HUES48 (cell line): ENCODE results near the gene VTA1.
"Not testable (repeated sequence)": the region's sequence is repeated elsewhere in the genome, so short reads cannot be mapped to it uniquely, and the experiment has no call there.

Source experiments
- H3K27ac ChIP-seq: one replicate; pipeline ENCODE4 v1.7.0; 2013; ENCODE audit warnings: low read depth, low read length, inconsistent platforms
- H3K27me3 ChIP-seq: 2 replicates; pipeline ENCODE4 v1.6.1; 2013; ENCODE audit warnings: mild to moderate bottlenecking, low read length; ENCODE audit not compliant: control insufficient read depth, insufficient read depth
- H3K36me3 ChIP-seq: 2 replicates; pipeline ENCODE4 v1.6.1; 2013; ENCODE audit warnings: low read length; ENCODE audit not compliant: control insufficient read depth, insufficient read depth
- H3K4me1 ChIP-seq: 2 replicates; pipeline ENCODE4 v1.6.1; 2013; ENCODE audit warnings: mild to moderate bottlenecking, low read length; ENCODE audit not compliant: control insufficient read depth, insufficient read depth
- H3K4me3 ChIP-seq: 2 replicates; pipeline ENCODE4 v1.5.1; 2013; ENCODE audit warnings: mild to moderate bottlenecking, low read depth, low read length
- H3K9ac ChIP-seq: 2 replicates; pipeline ENCODE4 v1.6.1; 2013; ENCODE audit warnings: mild to moderate bottlenecking, low read depth, low read length, moderate library complexity
- H3K9me3 ChIP-seq: 2 replicates; pipeline ENCODE4 v1.6.1; 2013; ENCODE audit warnings: low read length; ENCODE audit not compliant: control insufficient read depth, insufficient read depth

The VTA1 gene

DNA sequence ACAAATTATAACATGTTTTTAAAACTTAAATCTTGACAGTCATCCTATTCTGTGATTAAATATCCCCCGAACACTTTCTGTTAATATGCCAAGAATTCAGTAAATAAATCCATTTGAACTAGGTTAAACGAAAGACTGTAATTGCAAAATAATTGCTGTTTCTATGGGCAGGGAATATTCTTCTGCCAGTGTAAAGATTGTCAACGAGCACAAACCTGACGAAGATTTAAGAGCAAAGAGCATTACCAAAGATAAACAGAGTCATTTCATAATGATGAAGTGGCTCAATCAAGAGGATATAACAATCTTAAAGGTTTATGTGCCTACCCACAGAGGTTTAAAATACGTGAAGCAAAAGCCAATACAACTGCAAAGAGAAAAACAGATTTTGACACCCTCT lies 78.5 kb downstream of the VTA1 start:
- Histone ChIP-seq H3K36me3 (no peaks in the 10 kb centered on the region), H3K4me3 (no peak overlapping the region), H3K27ac (no peak overlapping the region), H3K4me1 (no peaks in the 10 kb centered on the region), H3K9me3 (no peaks in the 10 kb centered on the region), H3K9ac (no peak overlapping the region), H3K27me3 (no peaks in the 10 kb centered on the region)

GRCh38 chr6:142226731-142227130 lies 79.7 kb downstream of the VTA1 start:
- Histone ChIP-seq H3K4me3 (no peak overlapping the region), H3K36me3 (no peaks in the 10 kb centered on the region), H3K9ac (no peak overlapping the region), H3K27me3 (no peaks in the 10 kb centered on the region), H3K27ac (no peak overlapping the region), H3K4me1 (peaks cover 3% of the 10 kb centered on the region; the same call in 1 of the 2 replicates), H3K9me3 (no peaks in the 10 kb centered on the region)

DNA sequence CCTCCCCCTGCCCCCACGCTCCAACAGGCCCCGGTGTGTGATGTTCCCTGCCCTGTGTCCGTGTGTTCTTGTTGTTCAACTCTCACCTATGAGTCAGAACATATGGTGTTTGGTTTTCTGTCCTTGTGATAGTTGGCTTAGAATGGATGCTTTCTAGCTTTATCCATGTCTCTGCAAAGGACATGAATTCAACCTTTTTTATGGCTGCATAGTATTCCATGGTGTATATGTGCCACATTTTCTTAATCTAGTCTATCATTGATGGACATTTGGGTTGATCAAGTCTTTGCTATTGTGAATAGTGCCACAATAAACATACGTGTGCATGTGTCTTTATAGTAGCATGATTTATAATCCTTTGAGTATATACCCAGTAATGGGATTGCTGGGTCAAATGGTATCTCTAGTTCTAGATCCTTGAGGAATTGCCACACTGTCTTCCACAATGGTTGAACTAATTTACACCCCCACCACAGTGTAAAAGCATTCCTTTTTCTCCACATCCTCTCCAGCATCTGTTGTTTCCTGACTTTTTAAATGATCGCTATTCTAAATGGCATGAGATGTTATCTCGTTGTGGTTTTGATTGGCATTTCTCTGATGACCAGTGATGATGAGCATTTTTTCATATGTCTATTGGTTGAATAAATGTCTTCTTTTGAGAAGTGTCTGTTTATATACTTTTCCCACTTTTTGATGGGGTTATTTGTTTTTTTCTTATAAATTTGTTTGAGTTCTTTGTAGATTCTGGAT lies 82.6 kb downstream of the VTA1 start:
- not testable (repeated sequence) for H3K27ac ChIP-seq, H3K9ac ChIP-seq, H3K36me3 ChIP-seq, H3K27me3 ChIP-seq, H3K4me3 ChIP-seq, H3K9me3 ChIP-seq
- H3K4me1 ChIP-seq: peaks cover 10% of the 10 kb centered on the region; the same call in 1 of the 2 replicates

- H3K27me3 ChIP-seq, H3K9ac ChIP-seq, H3K36me3 ChIP-seq, H3K27ac ChIP-seq, H3K4me3 ChIP-seq, H3K9me3 ChIP-seq: not testable (repeated sequence)
- peaks cover 17% of the 10 kb centered on the region; the same call in 1 of the 2 replicates for H3K4me1 ChIP-seq
These were observed 85.4 kb downstream of the VTA1 start for GRCh38 chr6:142232206-142233044.

DNA sequence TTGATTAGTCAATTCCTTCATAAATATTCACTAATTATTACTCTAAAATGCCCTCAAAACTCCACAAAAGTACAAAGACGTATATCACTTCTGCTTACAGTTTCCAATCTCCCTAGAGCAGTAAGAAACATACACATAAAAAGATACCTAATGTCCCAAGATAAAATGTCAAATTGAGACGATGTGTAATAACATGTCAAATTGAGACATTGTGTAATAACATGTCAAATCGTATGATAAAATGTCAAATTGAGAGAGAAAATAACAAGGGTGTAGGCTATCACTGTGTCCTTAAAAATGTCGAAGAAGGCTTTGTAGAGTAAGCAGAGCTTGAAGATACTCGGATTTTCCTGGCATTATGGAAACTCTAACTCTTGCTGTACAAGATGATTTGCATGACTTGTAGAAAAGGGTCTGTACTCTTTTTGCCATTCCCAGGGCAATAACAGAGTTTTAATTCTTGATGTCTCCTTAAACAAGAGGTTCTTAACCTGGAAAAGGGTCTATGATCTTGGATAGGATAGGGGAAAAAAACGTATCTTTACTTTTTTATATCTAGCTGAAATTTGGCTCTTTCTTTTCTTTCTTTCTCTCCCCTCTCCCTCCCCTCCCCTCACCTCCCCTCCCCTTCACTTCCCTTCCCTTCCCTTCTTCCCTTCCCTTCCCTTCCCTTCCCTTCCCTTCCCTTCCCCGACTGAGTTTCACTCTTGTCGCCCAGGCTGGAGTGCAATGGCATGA lies 87.1 kb downstream of the VTA1 start:
- no peaks in the 10 kb centered on the region for H3K9me3 ChIP-seq
- H3K4me1 ChIP-seq: peaks cover 17% of the 10 kb centered on the region; the same call in 1 of the 2 replicates
- no peaks in the 10 kb centered on the region for H3K36me3 ChIP-seq
- no peaks in the 10 kb centered on the region for H3K27me3 ChIP-seq
- no peak overlapping the region for H3K27ac ChIP-seq
- H3K4me3 ChIP-seq: no peak overlapping the region
- no peak overlapping the region for H3K9ac ChIP-seq

DNA sequence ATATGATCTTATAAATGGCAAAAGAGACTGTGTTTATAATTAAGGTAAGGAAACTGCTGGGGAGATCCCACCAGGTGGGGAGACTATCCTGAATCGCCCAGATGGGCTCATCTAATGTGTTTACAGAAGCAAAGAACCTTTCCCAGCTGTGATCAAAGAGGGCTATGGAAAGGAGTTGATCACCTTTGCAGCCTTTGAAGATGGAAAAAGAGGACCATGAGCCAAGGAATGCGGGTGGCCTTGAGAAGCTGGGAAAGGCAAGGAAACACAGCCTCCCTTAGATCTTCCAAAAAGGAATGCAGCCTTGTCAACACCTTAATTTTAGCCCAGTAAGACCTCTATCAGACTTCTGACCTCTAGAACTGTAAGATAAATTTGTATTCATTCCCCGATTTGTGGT lies 88.2 kb downstream of the VTA1 start:
- H3K27ac ChIP-seq: no peak overlapping the region
- no peak overlapping the region for H3K4me3 ChIP-seq
- H3K27me3 ChIP-seq: no peaks in the 10 kb centered on the region
- peaks cover 17% of the 10 kb centered on the region; the same call in 1 of the 2 replicates for H3K4me1 ChIP-seq
- no peak overlapping the region for H3K9ac ChIP-seq
- H3K36me3 ChIP-seq: no peaks in the 10 kb centered on the region
- H3K9me3 ChIP-seq: no peaks in the 10 kb centered on the region

GRCh38 chr6:142235791-142236190 lies 88.7 kb downstream of the VTA1 start:
- H3K4me3 ChIP-seq: no peak overlapping the region
- H3K9ac ChIP-seq: no peak overlapping the region
- H3K27me3 ChIP-seq: no peaks in the 10 kb centered on the region
- no peaks in the 10 kb centered on the region for H3K36me3 ChIP-seq
- peaks cover 17% of the 10 kb centered on the region; the same call in 1 of the 2 replicates for H3K4me1 ChIP-seq
- no peaks in the 10 kb centered on the region for H3K9me3 ChIP-seq
- no peak overlapping the region for H3K27ac ChIP-seq

DNA sequence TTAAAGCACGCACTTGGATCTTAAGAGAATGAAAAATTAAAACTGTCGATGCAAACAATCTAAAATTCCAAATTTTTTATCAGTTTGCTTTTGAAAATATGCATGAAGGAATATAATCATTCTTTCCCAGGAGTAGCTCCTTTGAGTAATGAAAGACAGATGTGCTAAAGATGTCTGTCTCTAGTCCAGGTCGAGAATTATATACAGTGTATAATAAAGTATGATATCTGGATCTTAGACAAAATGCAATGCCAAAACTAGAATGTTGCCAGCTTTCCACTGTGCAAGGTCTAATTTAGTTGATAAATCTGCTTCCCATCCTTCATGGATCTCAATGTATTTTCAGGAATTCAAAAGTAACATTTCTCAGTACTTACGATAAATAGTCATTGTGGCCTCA lies 89.6 kb downstream of the VTA1 start:
- no peak overlapping the region for H3K4me3 ChIP-seq
- H3K27me3 ChIP-seq: no peaks in the 10 kb centered on the region
- no peak overlapping the region for H3K9ac ChIP-seq
- H3K9me3 ChIP-seq: no peaks in the 10 kb centered on the region
- no peaks in the 10 kb centered on the region for H3K36me3 ChIP-seq
- H3K4me1 ChIP-seq: peaks cover 14% of the 10 kb centered on the region; the same call in 1 of the 2 replicates
- no peak overlapping the region for H3K27ac ChIP-seq

DNA sequence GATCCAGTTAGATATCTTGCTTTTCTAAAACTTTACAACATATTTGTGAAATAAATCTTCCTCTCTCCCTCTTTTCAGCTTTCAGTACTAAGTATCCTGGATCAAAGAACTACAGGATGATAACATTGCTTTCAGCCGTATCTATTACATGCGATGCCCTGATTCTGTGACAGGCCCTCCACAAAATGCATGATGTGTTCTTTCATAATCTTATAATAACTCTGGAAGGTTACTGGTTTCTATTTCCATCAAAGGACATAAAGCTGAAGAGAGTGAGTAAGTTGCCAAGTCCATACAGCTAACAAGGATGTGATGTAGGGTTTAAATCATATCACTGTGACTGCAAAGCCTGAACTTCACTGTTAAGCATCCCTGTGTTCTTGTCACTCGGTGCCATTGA lies 91.8 kb downstream of the VTA1 start:
- H3K27ac ChIP-seq: no peak overlapping the region
- no peak overlapping the region for H3K4me3 ChIP-seq
- H3K9me3 ChIP-seq: no peaks in the 10 kb centered on the region
- H3K9ac ChIP-seq: no peak overlapping the region
- H3K27me3 ChIP-seq: no peaks in the 10 kb centered on the region
- H3K4me1 ChIP-seq: peaks cover 19% of the 10 kb centered on the region
- H3K36me3 ChIP-seq: no peaks in the 10 kb centered on the region

DNA sequence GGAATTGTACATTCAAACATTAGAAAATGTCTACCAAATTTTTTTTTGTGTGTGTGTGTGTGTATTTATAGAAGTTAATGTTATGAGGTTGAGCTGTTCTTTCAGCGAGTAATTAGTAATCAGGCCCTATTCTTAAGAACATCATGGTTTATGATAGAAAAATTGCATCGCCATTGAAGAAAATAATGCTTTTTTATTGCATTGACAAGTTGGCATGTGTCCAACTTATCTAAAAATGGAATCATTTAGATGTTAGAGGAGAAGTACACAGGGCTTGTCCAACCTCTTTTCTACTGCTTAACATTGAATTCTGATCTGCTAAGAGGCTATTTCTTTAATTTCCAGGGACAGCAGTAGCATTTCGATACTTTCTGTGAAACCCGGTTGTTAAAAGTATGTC lies 93.1 kb downstream of the VTA1 start:
- Histone ChIP-seq H3K27ac (no peak overlapping the region), H3K9me3 (no peaks in the 10 kb centered on the region), H3K4me3 (no peak overlapping the region), H3K27me3 (no peaks in the 10 kb centered on the region), H3K36me3 (no peaks in the 10 kb centered on the region), H3K4me1 (peaks cover 16% of the 10 kb centered on the region), H3K9ac (no peak overlapping the region)
